Measurements from ENCODE around the gene INTS11. TPM values are rescaled to one million over a fixed set of nuclear protein-coding genes. Genes with fewer than 3 reads are reported as not detected.

INTS11 gene
- total and polyA plus RNA-seq, 2 of the 8 experiments (the other 6 are each of a cell fraction or from before 2014, with no cell fraction given): 113 to 243 TPM

DNA sequence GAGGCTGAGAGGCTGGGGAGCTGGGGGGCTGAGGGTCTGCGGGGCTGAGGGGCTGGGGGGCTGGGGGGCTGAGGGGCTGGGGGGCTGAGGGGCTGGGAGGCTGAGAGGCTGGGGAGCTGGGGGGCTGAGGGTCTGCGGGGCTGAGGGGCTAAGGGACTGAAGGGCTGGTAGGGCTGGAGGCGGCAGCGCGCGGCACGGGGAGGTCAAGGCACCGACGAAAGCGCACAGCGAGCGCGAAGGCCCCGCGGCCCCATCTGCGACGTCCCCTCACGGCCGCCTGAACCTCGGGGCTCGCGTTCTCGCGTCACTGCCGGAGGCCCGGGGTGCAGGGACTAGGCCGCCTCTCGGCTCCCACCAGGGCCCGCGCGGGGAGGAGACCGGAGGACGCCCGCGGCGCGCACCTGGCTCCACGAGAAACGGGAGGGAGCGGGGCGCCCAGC, 356 bp downstream of the INTS11 start:
- CTCF ChIA-PET (ENCODE audit: partially characterized antibody): interaction anchor here (0.6 kb wide), 1 partner anchor 51 kb away, joined by 3 read pairs; no protein-coding TSS in a partner anchor

More for the DNA sequence above, 356 bp downstream of the INTS11 start:
- Histone ChIP-seq H4K5ac (ENCODE audit: insufficient read length, low read depth, low read length) (peak overlapping the region; percentile 21), H3K27ac (ENCODE audit: low read depth, low read length) (peak overlapping the region; percentile 55; the same call in 1 of the 2 replicates), H3K79me2 (ENCODE audit: control insufficient read depth in 1 of 2, insufficient read depth in 2 of 2, low read length in 2 of 2) (peaks cover 12 to 53% of the 10 kb centered on the region in 2 experiments; a peak in 3 of 4 replicates), H3K4me3 (ENCODE audit: extremely low read depth in 1 of 4, insufficient read depth in 2 of 4, low read depth in 3 of 4, low read length in 4 of 4) (peak overlapping the region; percentile 60 to 100 (median 82)), H2BK15ac (ENCODE audit: low read length) (no peak overlapping the region), H3K14ac (ENCODE audit: insufficient read length) (no peak overlapping the region), H3K4me2 (ENCODE audit: insufficient read depth in 1 of 2, low read depth in 2 of 2, low read length in 2 of 2) (peak overlapping the region; percentile 41 to 76; a peak in 3 of 4 replicates), H2BK20ac (ENCODE audit: low read length) (no peak overlapping the region), H3K4me1 (replicated peaks in 1 of 4; ENCODE audit: control insufficient read depth in 3 of 4, insufficient read depth in 4 of 4, low read length in 3 of 4) (peaks cover 0 to 13% (median 3%) of the 10 kb centered on the region in 4 experiments; a peak in 5 of 7 replicates), H4K20me1 (replicated peaks in 1 of 2; ENCODE audit: control insufficient read depth in 1 of 2, insufficient read depth in 2 of 2, low read length in 2 of 2) (peaks cover 25 to 39% of the 10 kb centered on the region in 2 experiments), H3K23ac (ENCODE audit: insufficient read length) (no peak overlapping the region), H4K8ac (ENCODE audit: extremely low read depth, insufficient read depth, low read length) (peak overlapping the region; percentile 95), H2BK5ac (ENCODE audit: low read depth, low read length) (no peak overlapping the region), H3K56ac (replicated peaks; ENCODE audit: insufficient read length, low read depth, low read length) (peak overlapping the region; percentile 30), H3K4ac (replicated peaks; ENCODE audit: insufficient read length, low read depth, low read length) (peak overlapping the region; percentile 69), H3K9me3 (ENCODE audit: insufficient read depth in 2 of 2, low read depth in 1 of 2, low read length in 1 of 2) (no peaks in the 10 kb centered on the region), H3K23me2 (ENCODE audit: low read depth, low read length) (peaks cover 7% of the 10 kb centered on the region; the same call in 1 of the 2 replicates), H4K91ac (replicated peaks; ENCODE audit: insufficient read length, low read length) (peak overlapping the region; percentile 85), H2AK5ac (ENCODE audit: low read depth, low read length) (no peak overlapping the region), H2AFZ (ENCODE audit: low read length) (no peak overlapping the region), H3K18ac (ENCODE audit: extremely low read depth, low read length) (no peak overlapping the region), H2BK120ac (replicated peaks; ENCODE audit: low read depth, low read length) (no peak overlapping the region), H3K27me3 (replicated peaks in 1 of 4; ENCODE audit: control insufficient read depth in 3 of 4, extremely low read depth in 1 of 4, insufficient read depth in 3 of 4, low read length in 3 of 4) (no peaks in the 10 kb centered on the region), H3K79me1 (ENCODE audit: low read depth, low read length) (peaks cover 34% of the 10 kb centered on the region), H3K36me3 (ENCODE audit: control insufficient read depth in 2 of 4, insufficient read depth in 4 of 4, low read length in 3 of 4) (peaks cover 0 to 11% (median 5%) of the 10 kb centered on the region in 4 experiments; a peak in 6 of 8 replicates), H3K9ac (replicated peaks in 1 of 4; ENCODE audit: extremely low read depth in 1 of 4, low read depth in 3 of 4, low read length in 3 of 4) (peak overlapping the region in 3 of 4 experiments; percentile 71 to 93 (median 83); a peak in 5 of 7 replicates), H2BK12ac (ENCODE audit: low read depth, low read length) (no peak overlapping the region)
- DNase-seq (ENCODE audit: low read depth in 1 of 2, low spot score in 2 of 2) (no peak), FAIRE-seq (no peak)
- POLR2A ChIA-PET (ENCODE audit: partially characterized antibody): interaction anchor here (1.0 to 3.4 kb wide), 3 partner anchors 11 to 15 kb away, joined by 3 to 21 read pairs (median 7); no protein-coding TSS in a partner anchor
- WGBS, 2 experiments (ENCODE audit: extremely low coverage in 1 of 2, insufficient coverage in 1 of 2, insufficient read length in 1 of 2, insufficient replicate concordance in 2 of 2, low coverage in 1 of 2, low lambda C conversion rate in 2 of 2, missing lambda C conversion rate in 1 of 2): no CpG with 5 or more reads among the region's 41 CpGs
- TF ChIP-seq SP4 (IDR thresholded peaks at IDR 0.05; ENCODE audit: low read length): no peak
- peak; percentile 58; the same call in 1 of the 2 replicates for TF ChIP-seq KDM5A (IDR thresholded peaks at IDR 0.05; ENCODE audit: low read length)
- peak; percentile 36; the same call in 1 of the 2 replicates for TF ChIP-seq RBBP5 (IDR thresholded peaks at IDR 0.05; ENCODE audit: borderline replicate concordance, low read depth, low read length)

Measured in H1 (cell line).